ENCODE results near the gene ARL15.

The ARL15 gene

GRCh38 chr5:54215233-54215736 lies 95.1 kb downstream of the ARL15 start:
- in situ Hi-C loops (cut with MboI; ENCODE audit: low sequenced_read_pairs): loop anchor here (25.0 kb wide), 1 partner anchor 778 kb away; no protein-coding TSS in a partner anchor

GRCh38 chr5:54214722-54215121 lies 95.7 kb downstream of the ARL15 start:
- in situ Hi-C loops (cut with MboI; ENCODE audit: low sequenced_read_pairs): loop anchor here (25.0 kb wide), 1 partner anchor 777 kb away; no protein-coding TSS in a partner anchor

GRCh38 chr5:54212331-54212730 lies 98.0 kb downstream of the ARL15 start:
- in situ Hi-C loops (cut with MboI; ENCODE audit: low sequenced_read_pairs): loop anchor here (25.0 kb wide), 1 partner anchor 775 kb away; no protein-coding TSS in a partner anchor

GRCh38 chr5:54211912-54212311 lies 98.5 kb downstream of the ARL15 start:
- in situ Hi-C loops (cut with MboI; ENCODE audit: low sequenced_read_pairs): loop anchor here (25.0 kb wide), 1 partner anchor 775 kb away; no protein-coding TSS in a partner anchor

DNA sequence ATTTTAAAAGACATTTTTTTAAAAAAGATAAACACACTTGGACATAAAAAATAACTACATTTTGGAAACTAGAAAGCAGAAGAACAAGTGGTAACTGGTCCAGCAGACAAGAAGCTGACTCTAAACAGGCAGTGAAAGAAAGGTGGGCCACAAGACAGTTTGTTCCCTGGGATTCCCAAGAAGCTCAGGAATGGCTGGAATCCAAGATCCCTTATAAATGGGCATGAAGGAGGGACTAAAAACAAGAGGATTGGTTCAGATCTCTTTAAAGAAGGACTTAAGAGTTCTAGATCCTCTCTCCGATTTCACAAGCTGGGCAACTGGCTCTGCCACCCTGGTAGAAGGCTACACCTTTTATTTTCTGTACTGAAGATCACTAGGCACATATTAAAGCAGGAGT lies 102.8 kb downstream of the ARL15 start:
- in situ Hi-C loops (cut with MboI; ENCODE audit: low sequenced_read_pairs): loop anchor here (25.0 kb wide), 1 partner anchor 770 kb away; no protein-coding TSS in a partner anchor

GRCh38 chr5:54206580-54207229 lies 103.7 kb downstream of the ARL15 start:
- in situ Hi-C loops (cut with MboI; ENCODE audit: low sequenced_read_pairs): loop anchor here (25.0 kb wide), 1 partner anchor 769 kb away; no protein-coding TSS in a partner anchor

DNA sequence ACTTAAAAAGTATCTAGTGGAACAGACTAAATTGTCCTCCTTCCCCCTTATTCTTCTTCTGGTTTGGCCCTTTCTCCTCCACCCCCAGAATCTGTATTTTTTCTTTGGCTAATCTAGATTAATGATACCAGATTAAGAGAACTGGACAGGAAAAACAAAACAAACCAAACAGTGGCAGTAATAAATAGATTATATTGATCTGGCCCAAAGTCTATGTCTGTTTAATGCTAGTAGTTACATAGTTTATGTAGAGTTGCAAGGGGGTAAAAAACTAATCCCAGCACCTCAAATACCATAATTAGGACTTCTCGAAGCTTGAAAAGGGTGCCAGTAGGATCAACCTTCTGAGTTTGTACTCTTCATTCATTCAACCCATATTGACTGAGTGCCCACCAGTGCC lies 104.5 kb downstream of the ARL15 start:
- in situ Hi-C loops (cut with MboI; ENCODE audit: low sequenced_read_pairs): loop anchor here (25.0 kb wide), 1 partner anchor 769 kb away; no protein-coding TSS in a partner anchor

GRCh38 chr5:54205453-54205852 lies 104.9 kb downstream of the ARL15 start:
- in situ Hi-C loops (cut with MboI; ENCODE audit: low sequenced_read_pairs): loop anchor here (25.0 kb wide), 1 partner anchor 768 kb away; no protein-coding TSS in a partner anchor

DNA sequence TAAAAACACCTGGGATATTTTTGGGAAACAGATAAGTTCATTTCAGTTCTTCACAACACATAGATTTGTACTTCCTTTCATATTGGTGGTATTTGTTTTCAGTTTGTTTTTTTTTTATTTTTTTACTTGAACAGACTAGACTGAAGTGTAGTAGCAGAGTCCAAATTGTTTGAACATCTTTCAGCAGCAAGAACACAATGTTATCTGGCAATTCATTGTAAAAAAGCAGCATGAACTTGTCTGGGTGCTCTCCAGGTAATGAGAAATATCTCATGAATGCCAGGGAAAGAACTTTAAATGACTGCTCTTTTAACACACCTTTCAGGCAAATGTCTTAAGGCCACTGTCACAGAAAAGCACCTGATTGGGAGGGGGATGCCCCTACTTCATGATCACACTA lies 113.4 kb downstream of the ARL15 start:
- in situ Hi-C loops (cut with MboI; ENCODE audit: low sequenced_read_pairs): no loop called here

DNA sequence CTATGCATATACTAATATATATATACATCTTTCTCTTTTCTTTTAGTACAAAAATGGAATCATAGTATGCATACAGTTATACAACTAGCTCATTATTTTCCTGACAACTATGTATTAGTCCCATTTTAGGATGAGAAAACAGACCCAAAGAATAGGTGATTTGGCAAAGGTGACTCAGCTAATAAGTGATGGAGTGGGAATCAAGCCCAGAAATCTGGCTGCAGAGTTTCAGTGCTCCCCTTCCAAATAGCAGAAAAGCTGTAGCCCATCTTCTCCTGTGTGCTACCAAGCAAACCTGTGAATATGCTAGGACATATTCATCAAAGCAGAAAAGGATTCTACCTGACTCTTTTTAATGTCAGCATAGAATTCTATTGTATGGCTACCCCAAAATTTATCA lies 114.7 kb downstream of the ARL15 start:
- in situ Hi-C loops (cut with MboI; ENCODE audit: low sequenced_read_pairs): no loop called here

DNA sequence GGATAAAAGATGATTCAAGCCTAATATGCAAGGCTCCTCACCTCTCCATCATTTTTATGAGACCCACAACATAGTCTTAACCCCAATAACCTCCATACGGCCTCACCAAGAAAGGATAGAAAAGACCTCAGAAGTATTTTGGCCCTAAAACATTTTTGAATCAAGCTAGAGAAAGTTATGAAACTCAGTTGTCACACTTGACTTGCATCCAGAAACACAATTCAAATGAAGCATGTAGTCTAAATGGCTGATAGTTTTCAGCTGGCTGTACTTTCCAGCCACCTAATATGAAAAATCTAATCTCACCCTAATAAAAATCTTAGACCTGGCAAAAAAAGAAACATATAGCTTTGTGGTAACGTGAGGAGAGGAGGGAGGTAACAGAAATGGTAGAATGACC lies 116.1 kb downstream of the ARL15 start:
- in situ Hi-C loops (cut with MboI; ENCODE audit: low sequenced_read_pairs): no loop called here

DNA sequence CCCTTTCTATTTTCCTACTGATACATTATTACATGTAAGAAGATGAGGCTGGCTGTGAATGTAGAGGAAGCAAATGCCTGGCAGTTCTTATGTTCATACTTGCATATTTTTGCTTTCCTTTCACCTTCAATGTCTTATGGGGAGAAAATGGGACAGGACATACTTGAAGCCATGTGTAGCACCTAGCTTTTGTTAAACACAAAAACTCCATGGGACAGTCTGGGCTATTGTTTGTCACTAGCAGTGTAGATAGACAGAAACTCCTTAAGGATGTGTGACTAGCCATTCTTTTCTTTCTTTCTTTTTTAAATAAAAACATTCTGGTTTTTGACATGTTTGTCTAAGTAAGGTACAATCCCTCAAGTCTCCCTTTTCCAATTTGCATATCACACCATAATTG lies 122.7 kb downstream of the ARL15 start:
- in situ Hi-C loops (cut with MboI; ENCODE audit: low sequenced_read_pairs): no loop called here

GRCh38 chr5:54186912-54187445 lies 123.4 kb downstream of the ARL15 start:
- in situ Hi-C loops (cut with MboI; ENCODE audit: low sequenced_read_pairs): no loop called here

GRCh38 chr5:54186108-54186507 lies 124.3 kb downstream of the ARL15 start:
- in situ Hi-C loops (cut with MboI; ENCODE audit: low sequenced_read_pairs): no loop called here

DNA sequence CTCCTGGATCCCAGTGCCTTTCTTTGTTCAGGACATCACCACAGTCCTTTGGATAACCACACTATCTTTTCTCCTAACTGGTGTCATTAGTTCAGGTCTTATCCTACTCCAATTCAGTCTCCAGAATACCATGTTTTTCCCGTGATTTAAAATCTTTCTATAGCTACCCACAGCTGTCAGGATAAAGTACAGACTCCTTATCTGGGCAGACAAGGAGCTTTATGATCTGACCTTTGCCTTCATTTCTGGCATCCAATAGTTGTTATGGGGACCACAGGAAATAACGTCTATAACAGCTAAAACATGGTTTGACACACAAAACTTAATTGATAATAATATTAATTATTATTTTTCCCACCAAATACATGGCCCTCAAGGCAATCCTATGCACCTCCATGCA lies 125.6 kb downstream of the ARL15 start:
- in situ Hi-C loops (cut with MboI; ENCODE audit: low sequenced_read_pairs): no loop called here

DNA sequence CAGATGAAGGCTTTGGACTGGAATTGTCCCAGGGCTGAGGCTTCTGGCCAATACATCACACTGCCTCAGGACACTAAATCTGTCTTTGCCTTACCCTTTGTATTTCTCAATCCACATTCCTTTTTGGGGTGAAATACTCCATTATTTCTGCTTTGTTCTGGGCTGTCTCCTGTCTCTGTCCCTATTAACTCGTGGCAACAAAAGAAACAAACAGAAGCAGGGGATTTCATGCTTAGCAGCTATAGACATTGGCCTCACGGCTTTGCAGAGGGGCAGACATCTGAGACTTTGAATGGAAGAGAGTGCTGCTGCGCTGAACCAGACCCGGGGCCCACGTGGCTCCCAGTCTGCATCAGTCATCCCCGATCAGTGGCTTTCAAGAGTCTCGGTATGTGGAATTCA lies 129.7 kb downstream of the ARL15 start:
- in situ Hi-C loops (cut with MboI; ENCODE audit: low sequenced_read_pairs): no loop called here

- in situ Hi-C loops (cut with MboI; ENCODE audit: low sequenced_read_pairs): no loop called here
Measured at GRCh38 chr5:54178991-54179390, 131.4 kb downstream of the ARL15 start.

DNA sequence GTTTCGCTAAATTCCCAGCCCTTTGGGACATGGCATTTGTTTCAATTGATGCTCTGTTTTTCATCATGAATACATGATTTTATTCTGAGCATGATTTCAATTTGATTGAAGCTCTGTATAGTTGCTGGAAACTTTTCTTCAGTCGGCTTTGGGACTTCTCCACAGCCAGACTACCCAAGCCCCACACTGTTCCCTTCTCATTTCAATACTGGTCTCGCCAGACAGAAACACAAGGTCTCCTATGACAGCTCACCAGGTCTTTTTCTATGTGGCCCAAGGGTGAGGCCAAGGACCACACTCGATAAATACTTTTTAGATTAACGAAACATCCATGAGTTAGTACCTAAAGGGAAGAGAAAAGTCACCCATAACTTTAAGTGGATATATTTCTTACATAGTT lies 132.2 kb downstream of the ARL15 start:
- in situ Hi-C loops (cut with MboI; ENCODE audit: low sequenced_read_pairs): no loop called here

DNA sequence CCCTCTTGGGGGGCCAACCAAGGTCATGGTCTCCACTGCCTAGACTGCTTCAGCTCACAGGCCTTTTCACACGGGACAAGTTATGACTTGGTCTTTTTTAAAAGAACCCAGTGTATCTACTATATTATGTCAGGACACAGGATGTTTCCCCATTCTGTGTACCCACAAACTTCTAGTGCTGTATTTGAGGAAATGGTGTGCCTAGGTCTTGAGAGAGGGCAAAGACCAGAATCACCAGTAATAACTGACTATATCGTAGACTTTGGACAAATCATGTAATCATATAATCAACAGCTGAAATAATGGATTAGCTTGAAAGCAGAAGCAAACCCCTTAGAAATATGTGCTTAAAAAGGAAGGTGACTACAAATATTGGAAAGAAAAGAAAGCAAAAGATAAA lies 133.3 kb downstream of the ARL15 start:
- in situ Hi-C loops (cut with MboI; ENCODE audit: low sequenced_read_pairs): no loop called here

- in situ Hi-C loops (cut with MboI; ENCODE audit: low sequenced_read_pairs): no loop called here
Measured at GRCh38 chr5:54176066-54176830, 134.1 kb downstream of the ARL15 start.

GRCh38 chr5:54173251-54173650 lies 137.1 kb downstream of the ARL15 start:
- in situ Hi-C loops (cut with MboI; ENCODE audit: low sequenced_read_pairs): no loop called here

All from HL-60/S4 treated with retinoic acid at 250 ng/mL for 4 days and 3 days (cell line).